NOMO-1 (cell line): ENCODE data around the gene TMEM203.

Source experiments
- DNase-seq, 2 experiments: peaks; one replicate each; lab custom pipeline; 2025; ENCODE audit not compliant: unreplicated experiment in 2 of 2; lab: John Stamatoyannopoulos, UW

TMEM203 gene

GRCh38 chr9:137219757-137220316 is 14.4 kb upstream of the TMEM203 start:
- DNase-seq: no peak

GRCh38 chr9:137218754-137219271 is 13.4 kb upstream of the TMEM203 start:
- DNase-seq: no peak

GRCh38 chr9:137218212-137218753 is 12.8 kb upstream of the TMEM203 start:
- DNase-seq: no peak

- DNase-seq: no peak
Observed at GRCh38 chr9:137217276-137218211, 12.1 kb upstream of the TMEM203 start.

DNA sequence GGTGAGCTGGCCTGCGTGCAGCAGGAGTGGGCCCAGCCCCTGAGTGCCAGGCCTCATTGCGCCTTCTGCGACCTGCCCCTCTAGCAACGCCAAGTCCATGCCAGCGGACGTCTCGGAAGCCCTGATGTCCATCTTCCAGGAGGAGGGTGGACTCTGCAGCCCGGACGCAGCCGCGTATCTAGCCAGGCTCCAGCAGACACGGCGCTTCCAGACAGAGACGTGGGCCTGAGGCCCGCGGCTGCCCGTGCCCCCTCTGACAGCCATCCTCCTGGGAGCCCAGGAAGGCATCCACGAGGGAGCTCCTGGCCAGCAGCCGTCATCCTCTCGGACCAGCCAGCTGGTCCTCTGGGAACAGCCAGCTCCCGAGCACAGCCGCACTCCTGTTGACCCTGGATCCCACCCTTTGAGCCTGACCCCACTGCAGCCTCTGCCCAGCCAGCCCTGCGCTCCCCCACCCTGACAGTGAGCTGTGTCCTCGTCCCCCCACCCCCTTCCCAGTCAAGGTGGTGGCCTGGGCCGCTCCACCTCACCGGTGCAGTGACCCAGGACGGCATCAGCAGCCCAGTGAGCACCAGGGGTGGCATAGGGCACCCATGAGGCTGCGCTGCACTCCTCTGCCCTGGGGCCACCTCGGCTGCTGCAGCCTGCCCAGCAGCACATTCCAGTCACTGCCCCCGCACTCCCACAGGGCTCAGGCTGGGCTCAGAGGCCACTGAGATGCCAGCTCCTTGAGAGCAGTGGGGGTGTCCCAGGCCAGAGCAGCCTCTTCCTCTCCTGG is 10.9 kb upstream of the TMEM203 start:
- DNase-seq: no peak

- no peak for DNase-seq
Observed at GRCh38 chr9:137215196-137215986, 9.9 kb upstream of the TMEM203 start.

DNA sequence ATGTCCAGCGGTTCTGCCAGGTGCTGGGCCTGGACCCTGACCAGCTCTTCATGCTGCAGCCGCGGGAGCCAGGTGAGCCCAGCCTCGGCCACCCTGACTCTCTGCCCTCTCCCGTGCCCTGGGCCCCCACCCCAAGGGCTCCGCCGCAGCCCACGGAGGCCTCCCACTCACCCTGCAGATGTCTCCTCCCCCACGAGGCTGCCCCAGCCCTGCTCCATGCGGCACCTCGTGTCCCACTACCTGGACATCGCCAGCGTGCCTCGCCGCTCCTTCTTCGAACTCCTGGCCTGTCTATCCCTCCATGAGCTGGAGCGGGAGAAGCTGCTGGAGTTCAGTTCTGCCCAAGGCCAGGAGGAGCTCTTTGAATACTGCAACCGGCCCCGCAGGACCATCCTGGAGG is 9.2 kb upstream of the TMEM203 start:
- DNase-seq: no peak

DNA sequence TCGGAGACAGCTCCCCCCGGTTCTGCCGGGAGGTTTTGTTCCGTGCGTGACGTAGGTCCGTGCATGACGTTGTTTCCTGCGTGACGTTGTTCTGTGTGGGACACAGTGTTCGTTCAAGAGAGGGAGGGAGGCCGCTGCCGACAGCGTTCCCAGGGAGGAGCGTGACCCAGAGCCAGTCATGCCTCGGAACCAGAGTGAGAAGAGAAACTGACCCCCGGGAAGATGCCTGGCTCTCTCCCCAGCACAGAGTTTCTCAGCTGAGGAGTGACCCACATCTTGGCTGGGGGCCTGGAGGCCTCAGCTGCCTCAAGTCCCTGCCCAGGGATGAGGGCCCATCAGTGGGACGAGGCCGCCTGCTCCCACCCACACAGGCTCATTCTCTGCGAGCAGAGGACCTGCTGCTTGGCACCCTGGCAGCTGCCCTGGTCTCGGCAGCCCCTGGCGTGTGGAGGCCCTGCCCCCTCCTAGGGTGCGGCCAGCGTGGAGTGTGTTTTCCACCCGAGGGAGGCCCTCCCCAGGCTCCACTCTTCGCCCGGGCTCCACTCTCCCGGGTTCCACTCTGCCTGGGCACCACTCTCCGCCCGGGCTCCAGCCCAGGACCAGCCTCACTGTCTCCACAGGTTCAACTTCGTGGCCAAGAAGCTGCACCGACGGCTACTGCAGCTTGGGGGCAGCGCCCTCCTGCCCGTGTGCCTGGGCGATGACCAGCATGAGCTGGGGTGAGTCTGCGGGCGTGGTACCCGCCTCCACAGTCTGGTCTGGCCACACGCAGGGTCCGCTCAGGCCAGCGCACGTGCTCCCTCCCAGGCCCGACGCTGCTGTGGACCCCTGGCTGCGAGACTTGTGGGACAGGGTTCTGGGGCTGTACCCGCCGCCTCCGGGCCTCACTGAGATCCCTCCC is 8.0 kb upstream of the TMEM203 start:
- DNase-seq: no peak

DNA sequence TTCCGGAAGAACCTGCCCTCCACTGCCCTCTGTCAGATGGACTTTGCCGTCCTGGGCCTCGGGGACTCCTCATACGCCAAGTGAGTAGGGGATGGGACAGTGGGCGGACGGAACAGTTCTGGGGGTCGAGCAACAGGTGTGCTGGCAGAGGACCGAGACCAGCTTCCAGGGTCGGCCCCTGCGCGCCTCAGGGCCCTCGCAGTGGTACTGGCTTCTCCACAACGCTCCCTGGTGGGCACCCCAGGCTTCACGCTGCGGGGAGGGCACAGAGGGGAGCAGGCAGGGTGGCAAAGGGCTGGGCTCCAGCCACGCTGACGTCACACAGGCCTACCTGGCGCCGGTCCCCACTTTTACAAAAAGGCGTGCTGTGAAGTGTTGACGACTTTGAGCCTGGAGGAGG is 7.1 kb upstream of the TMEM203 start:
- no peak for DNase-seq

GRCh38 chr9:137211532-137211931 is 6.1 kb upstream of the TMEM203 start:
- no peak for DNase-seq

DNA sequence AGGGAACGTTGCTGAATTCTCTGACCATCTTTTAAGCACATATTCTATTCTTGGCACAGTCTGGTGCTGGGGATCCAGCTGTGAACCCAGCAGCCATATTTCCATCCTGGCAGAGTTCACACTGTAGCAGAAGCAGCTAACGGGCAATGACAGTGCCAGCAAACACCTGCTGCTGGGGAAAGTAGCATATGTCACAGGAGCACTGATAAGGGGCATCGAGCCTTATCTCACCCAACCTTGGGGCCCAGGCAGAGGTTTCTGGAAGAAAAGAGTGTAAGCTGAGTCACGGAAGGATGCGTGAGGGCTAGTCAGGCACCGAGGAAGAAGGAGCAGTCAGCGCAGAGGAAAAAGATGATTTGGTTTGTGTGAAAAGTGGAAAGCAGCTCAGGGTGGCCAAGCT is 1.2 kb upstream of the TMEM203 start:
- DNase-seq: no peak

DNA sequence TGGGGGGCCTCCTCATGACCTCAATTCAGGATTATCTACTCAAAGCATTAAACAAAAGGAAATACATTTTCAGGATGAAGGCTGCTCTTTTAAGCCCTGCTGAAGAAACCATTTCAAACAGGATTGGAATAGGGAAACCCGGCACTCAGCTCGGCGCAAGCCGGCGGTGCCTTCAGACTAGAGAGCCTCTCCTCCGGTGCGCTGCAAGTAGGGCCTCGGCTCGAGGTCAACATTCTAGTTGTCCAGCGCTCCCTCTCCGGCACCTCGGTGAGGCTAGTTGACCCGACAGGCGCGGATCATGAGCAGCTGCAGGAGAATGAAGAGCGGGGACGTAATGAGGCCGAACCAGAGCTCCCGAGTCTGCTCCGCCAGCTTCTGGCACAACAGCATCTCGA is 720 bp downstream of the TMEM203 start:
- DNase-seq: no peak

- DNase-seq: no peak
Observed at GRCh38 chr9:137202966-137203365, 2.5 kb downstream of the TMEM203 start.

- DNase-seq: no peak
Observed at GRCh38 chr9:137201205-137201868, 4.1 kb downstream of the TMEM203 start.

DNA sequence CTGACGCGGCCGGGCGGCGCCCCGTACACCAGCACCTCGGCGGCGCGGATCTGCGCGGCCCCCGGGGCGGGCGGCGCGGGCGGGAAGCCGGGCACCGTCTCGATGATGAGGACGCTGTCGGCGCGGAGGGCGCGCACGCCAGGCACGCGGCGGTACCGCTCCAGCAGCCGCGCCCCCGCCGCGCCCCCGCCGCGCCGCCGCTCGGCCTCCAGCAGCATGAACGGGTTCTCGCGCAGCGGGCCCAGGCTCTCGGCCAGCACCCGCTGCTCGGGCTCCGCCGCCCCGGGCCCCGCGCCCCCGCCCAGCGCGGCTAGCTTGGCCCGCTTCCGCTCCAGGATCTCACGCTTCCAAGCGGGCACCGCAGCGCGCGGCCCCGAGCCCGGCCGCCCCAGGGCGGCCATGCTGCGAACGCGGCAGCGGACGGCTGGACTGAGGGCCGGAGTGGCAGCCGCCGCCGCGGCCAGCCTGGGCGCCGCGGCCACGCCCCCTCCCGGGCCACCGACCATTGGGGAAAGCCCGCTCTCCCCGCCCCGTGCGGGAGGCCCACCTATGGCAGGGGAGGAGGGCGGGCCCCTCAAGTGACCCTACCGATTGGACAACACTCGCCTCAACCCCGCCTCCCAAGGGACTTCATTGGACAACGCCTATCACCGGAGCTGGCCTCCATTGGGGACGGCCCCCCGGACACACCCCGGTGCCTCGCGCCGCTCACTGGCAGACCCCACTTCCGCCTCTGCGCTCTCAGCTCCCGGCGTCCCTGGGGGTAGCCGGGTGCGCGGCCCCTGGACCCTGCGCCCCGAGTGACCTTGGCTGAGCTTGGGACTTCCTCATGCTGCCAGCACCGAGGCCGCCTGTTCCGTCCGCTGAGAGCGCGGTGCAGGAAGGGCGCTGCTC is 4.9 kb downstream of the TMEM203 start, which contains the start of gene TPRN:
TSS of gene TPRN (minus strand) at position 431 of the 894 bp plus-strand sequence. CDS start at position 401, 30 bp downstream.
- peak; percentile 100 for DNase-seq

- DNase-seq: no peak
Observed at GRCh38 chr9:137199411-137200121, 5.9 kb downstream of the TMEM203 start.

DNA sequence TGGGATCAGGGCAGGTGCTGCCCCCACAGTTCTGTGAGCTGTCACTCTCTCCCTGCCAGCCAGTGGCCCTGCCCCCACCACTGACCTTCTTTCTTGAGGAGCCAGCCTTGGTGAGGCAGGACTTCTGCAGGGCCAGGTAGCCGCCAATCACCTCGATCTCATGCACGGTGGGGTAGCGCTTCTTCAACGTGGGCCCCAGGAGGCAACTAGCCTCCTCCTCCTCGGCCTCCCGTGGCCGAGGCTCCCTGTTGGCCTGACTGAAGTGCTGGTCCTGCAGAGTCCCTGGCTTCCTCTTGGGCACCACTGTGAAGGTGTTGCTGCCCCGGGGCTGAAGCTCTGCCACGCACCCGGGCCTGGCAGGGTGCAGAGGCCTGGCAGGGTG is 6.6 kb downstream of the TMEM203 start:
- no peak for DNase-seq
